Epithelial cell of proximal tubule (primary cell): ENCODE results near the gene PPHLN1. TPM values are rescaled to one million over a fixed set of nuclear protein-coding genes. Genes with fewer than 3 reads are reported as not detected.

Experiments used
- DNase-seq: peaks from one replicate; pipeline ENCODE4 v3.0.0-alpha.2; 2011; ENCODE audit warnings: low read depth
- H3K4me3 ChIP-seq: 2 replicates; pipeline ENCODE4 v1.5.1; 2011; ENCODE audit warnings: low read depth, mild to moderate bottlenecking, low read length
- total RNA-seq: library from RNA; depleted of rRNA; stranded (reverse); fragments of >200 nt; gene quantifications from 2 replicates; pipeline ENCODE4 v1.2.3, GENCODE V29; 2015
- TF ChIP-seq, protein P1 (sequence below): conservative IDR thresholded peaks from 2 replicates; pipeline ENCODE4 v1.5.1; 2012; ENCODE audit warnings: low read depth, mild to moderate bottlenecking, low read length

PPHLN1 gene
- total RNA-seq, 1 donor from 2014 or later: 76.2 TPM

DNA sequence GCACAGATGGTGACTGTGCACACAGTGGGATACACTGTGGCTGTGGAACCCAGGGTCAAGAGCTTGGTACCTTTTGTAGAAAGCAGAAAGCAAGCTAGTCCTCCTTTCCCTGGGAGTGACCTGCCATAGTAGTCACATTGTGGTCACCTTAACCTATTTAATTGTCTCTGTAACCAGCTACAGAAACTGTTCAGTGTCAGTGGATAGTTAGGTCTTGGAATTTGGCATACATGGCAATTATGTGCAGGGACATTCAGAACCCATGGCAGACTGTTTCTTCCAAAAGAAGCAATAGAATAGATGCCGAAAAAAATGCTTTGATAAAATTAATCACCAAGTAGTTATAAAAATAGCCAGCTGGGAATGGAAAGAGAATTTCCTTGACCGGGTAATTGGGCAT is 30.4 kb downstream of the PPHLN1 start:
- TF ChIP-seq, protein P1, sequence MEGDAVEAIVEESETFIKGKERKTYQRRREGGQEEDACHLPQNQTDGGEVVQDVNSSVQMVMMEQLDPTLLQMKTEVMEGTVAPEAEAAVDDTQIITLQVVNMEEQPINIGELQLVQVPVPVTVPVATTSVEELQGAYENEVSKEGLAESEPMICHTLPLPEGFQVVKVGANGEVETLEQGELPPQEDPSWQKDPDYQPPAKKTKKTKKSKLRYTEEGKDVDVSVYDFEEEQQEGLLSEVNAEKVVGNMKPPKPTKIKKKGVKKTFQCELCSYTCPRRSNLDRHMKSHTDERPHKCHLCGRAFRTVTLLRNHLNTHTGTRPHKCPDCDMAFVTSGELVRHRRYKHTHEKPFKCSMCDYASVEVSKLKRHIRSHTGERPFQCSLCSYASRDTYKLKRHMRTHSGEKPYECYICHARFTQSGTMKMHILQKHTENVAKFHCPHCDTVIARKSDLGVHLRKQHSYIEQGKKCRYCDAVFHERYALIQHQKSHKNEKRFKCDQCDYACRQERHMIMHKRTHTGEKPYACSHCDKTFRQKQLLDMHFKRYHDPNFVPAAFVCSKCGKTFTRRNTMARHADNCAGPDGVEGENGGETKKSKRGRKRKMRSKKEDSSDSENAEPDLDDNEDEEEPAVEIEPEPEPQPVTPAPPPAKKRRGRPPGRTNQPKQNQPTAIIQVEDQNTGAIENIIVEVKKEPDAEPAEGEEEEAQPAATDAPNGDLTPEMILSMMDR: no peak
- H3K4me3 ChIP-seq: no peak overlapping the region
- DNase-seq: no peak

DNA sequence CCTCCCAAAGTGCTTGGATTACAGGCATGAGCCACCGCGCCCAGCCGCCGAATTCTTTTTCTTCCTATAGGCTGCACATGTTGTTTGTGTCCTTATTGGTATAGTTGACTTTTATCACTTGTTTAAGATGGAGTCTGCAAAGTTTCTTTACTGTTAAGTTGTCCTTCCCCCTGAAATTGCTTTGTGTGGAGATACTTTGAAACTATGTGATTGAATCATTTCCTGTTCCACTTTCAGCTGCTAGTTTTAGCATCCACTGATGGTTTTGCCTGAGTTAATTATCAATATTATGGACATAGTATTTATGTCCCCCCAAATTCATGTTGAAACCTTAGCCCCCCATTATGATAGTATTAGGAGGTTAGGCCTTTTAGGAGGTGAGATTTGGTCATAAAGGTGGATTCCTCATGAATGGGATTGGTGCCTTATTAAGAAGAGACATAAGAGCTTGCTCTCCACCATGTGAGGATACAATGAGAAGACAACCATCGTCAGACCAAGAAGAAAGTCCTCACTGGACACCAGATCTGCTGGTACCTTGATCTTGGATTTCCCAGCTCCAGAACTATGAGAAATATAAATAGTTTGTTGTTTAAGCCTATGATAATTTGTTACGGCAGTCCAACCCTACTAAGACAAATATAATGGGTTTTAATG is 34.9 kb downstream of the PPHLN1 start:
- DNase-seq: no peak
- H3K4me3 ChIP-seq: no peak overlapping the region
- TF ChIP-seq, protein P1: no peak

DNA sequence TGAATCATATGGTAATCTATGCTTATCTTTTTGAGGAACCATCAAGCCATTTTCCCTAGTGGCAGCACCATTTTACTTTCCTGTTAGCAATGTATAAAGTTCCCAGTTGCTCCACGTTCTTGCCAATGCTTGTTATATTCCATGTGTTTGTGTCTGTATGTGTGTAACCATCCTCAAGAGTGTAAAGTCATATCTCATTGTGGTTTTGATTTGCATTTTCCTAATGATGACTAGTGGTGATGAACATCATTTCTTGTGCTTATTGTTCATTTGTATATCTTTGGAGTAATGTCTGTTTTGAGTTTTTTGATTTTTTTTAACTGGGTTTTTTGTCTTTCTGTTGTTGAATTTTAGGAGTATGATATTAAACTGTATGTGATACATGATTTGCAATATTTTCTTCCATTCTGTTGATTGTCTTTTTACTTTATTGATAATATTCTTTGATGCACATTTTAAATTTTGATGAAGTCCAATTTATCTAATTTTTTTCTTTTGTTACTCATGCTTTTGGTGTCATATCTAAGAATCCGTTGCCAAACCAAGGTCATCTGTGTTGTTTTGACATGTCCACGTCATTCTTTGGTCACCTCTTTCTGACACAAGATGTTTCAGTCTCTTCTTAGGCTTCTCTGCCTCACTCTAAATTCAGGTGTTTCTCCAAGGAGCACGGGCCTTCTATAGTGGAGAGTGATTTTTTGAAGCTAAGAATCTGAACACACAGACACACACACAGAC is 36.1 kb downstream of the PPHLN1 start:
- no peak for DNase-seq
- TF ChIP-seq, protein P1: no peak
- no peak overlapping the region for H3K4me3 ChIP-seq

DNA sequence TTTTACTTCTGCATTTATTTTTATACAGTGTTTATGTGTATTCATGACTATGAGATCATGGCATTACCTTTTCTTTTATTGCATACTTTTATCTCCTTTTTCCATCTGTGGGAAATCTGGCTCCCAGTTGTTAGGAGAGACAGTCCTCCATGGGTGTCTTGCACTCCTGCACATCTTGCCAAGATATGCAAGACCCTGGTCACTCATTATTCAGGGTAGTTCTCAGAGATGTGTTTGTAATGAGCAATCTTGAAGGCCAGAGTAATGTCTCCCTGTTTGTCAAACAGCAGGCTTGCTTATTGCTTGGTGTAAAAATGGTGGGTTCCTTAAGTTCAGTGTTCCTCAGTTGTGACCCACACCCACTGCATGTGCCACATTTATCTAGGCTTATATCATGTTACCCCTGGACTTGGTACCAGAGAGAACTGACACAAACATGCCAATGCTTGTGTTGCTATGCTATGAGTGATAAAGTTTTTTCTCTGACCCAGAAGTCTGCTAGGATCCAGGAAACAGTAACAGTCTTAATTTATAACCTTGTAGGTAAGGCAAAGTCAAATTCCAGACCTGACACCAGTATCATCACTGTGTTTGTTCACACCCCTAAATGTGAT is 36.8 kb downstream of the PPHLN1 start:
- TF ChIP-seq, protein P1: no peak
- DNase-seq: no peak
- no peak overlapping the region for H3K4me3 ChIP-seq

- no peak overlapping the region for H3K4me3 ChIP-seq
- TF ChIP-seq, protein P1: no peak
- no peak for DNase-seq
Measured at GRCh38 chr12:42364692-42365091, 38.7 kb downstream of the PPHLN1 start.

DNA sequence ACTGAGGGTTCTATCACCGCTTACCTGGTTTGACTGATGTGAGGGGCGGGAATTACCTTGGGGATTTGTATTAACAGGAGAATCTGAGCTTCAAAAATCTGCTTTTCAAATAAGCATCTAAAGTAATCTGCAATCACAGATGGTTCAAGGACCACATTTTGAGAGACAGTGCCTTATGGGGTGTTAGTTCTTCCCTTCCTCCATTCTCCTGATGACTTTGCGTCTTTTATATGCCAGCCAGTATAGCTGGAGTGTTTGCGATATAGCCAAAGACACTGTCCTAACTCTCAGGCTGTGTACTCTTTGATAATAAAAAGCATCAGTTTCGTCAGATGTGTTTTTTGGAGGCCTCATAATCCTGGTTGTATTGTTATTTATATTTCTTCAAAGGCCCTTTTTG is 39.5 kb downstream of the PPHLN1 start:
- no peak for DNase-seq
- no peak overlapping the region for H3K4me3 ChIP-seq
- TF ChIP-seq, protein P1: no peak
